Fibroblast of lung (primary cell): ENCODE data around the gene NUP98. TPM values are rescaled to one million over a fixed set of nuclear protein-coding genes. Genes with fewer than 3 reads are reported as not detected.

Source experiments
- DNase-seq, 2 donors: peaks; one replicate each; pipeline versions ENCODE4 v3.0.0 to v3.0.0-alpha.2; 2010; ENCODE audit warnings: low read depth in 2 of 2
- H2AFZ ChIP-seq: 2 replicates; pipeline ENCODE4 v1.5.1; 2012; ENCODE audit warnings: low read length, control low read depth, inconsistent platforms
- H3K27ac ChIP-seq: 2 replicates; pipeline ENCODE4 v1.5.1; 2011; ENCODE audit warnings: low read length, control low read depth; ENCODE audit not compliant: insufficient read depth
- H3K27me3 ChIP-seq: 2 replicates; pipeline ENCODE4 v1.5.1; 2011; ENCODE audit warnings: mild to moderate bottlenecking, low read length; ENCODE audit not compliant: control insufficient read depth, insufficient read depth
- H3K36me3 ChIP-seq: 2 replicates; pipeline ENCODE4 v1.5.1; 2011; ENCODE audit warnings: low read length; ENCODE audit not compliant: control insufficient read depth, insufficient read depth
- H3K4me1 ChIP-seq: 2 replicates; pipeline ENCODE4 v1.5.1; 2011; ENCODE audit warnings: low read length; ENCODE audit not compliant: control insufficient read depth, insufficient read depth; ENCODE audit errors: extremely low read depth
- H3K4me2 ChIP-seq: 2 replicates; pipeline ENCODE4 v1.5.1; 2011; ENCODE audit warnings: low read length, control low read depth; ENCODE audit not compliant: insufficient read depth; ENCODE audit errors: extremely low read depth
- H3K4me3 ChIP-seq, 4 experiments: fragments of 200-600 bp in 1 of 4; sonication (generic) in 1 of 4; replicated peaks in 1 of 4; 2 replicates each; pipeline ENCODE4 v1.5.1; 2011 to 2016; ENCODE audit warnings: low read length in 4 of 4, low read depth in 3 of 4, mild to moderate bottlenecking in 3 of 4, control low read depth in 2 of 4, inconsistent platforms in 1 of 4, mixed read lengths in 1 of 4; ENCODE audit not compliant: insufficient read depth in 1 of 4; ENCODE audit errors: control extremely low read depth in 1 of 4
- H3K79me2 ChIP-seq: 2 replicates; pipeline ENCODE4 v1.5.1; 2012; ENCODE audit warnings: mild to moderate bottlenecking, low read length, inconsistent platforms; ENCODE audit not compliant: control insufficient read depth, insufficient read depth
- H3K9ac ChIP-seq: 2 replicates; pipeline ENCODE4 v1.5.1; 2011; ENCODE audit warnings: mild to moderate bottlenecking, low read length, control low read depth; ENCODE audit not compliant: insufficient read depth
- H3K9me3 ChIP-seq: 2 replicates; pipeline ENCODE4 v1.5.1; 2012; ENCODE audit warnings: low read depth, low read length; ENCODE audit not compliant: control insufficient read depth, insufficient read depth
- H4K20me1 ChIP-seq: 2 replicates; pipeline ENCODE4 v1.5.1; 2011; ENCODE audit warnings: low read length; ENCODE audit not compliant: control insufficient read depth, insufficient read depth; ENCODE audit errors: extremely low read depth
- EZH2 ChIP-seq: IDR thresholded peaks from 2 replicates; pipeline ENCODE4 v1.5.1; 2012; ENCODE audit warnings: low read length, control low read depth, mild to moderate bottlenecking; ENCODE audit errors: missing control alignments
- polyA plus RNA-seq, 2 donors: library from polyadenylated mRNA; depleted of rRNA in 1 of 2; stranded (reverse) in 1 of 2; unstranded in 1 of 2; fragments of >200 nt; gene quantifications; 2 replicates each; pipeline ENCODE4 v1.2.1, GENCODE V29; 2011 to 2012; ENCODE audit warnings: missing spikeins in 1 of 2
- total RNA-seq: library from RNA; depleted of rRNA; stranded (reverse); fragments of >200 nt; gene quantifications from 2 replicates; pipeline ENCODE4 v1.2.1, GENCODE V29; 2014
- TF ChIP-seq, protein P1 (sequence below), 2 donors: IDR thresholded peaks in 1 of 2; conservative IDR thresholded peaks in 1 of 2; 1 replicate in 1 of 2; 2 replicates in 1 of 2; pipeline ENCODE4 v1.5.1; 2011 to 2012; ENCODE audit warnings: low read length in 2 of 2, control low read depth in 1 of 2, inconsistent platforms in 1 of 2, low read depth in 1 of 2, mild to moderate bottlenecking in 1 of 2

Gene NUP98
- total and polyA plus RNA-seq, 2 donors (not counting 1 experiment from before 2014, with no cell fraction given) = 60.6 to 99.6 TPM

DNA sequence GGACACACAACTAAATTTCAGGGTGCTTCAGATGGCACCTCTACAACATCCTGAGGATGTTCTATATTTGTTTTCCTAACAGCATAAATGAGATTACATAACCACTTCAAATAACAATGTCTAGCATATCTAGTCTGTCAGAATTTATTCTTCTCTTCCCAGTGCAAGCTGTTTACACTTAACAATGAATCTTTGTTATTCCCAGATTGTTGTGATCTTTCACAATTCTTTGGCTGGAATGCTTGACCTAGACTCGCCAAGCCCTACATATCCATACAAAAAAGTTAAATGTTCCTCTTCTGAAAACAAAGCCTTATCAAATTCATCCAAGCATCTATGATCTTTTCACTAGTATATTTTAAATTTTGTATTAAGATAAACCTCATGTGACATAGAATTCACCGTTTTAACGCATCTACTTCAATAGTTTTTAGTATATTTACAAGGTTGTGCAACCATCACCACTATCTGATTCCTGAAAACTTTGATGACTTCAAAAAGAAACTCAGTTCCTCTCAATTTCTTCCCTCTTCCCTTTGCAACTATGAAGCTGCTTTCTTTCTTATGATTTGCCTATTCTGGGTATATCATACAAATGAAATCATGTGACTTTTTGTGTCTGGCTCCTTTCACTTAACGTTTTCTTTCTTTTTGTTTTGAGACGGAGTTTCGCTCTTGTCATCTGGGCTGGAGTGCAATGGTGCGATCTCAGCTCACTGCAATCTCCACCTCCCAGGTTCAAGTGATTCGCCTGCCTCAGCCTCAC, 64.5 kb downstream of the NUP98 start:
- no peak overlapping the region for H3K4me2 ChIP-seq
- H3K9me3 ChIP-seq = no peaks in the 10 kb centered on the region
- H3K9ac ChIP-seq = no peak overlapping the region
- H3K27ac ChIP-seq = no peak overlapping the region
- no peaks in the 10 kb centered on the region for H3K79me2 ChIP-seq
- DNase-seq = no peak
- no peak overlapping the region for H2AFZ ChIP-seq
- peaks cover 4% of the 10 kb centered on the region for H3K36me3 ChIP-seq
- no peak for TF ChIP-seq EZH2
- TF ChIP-seq, protein P1, sequence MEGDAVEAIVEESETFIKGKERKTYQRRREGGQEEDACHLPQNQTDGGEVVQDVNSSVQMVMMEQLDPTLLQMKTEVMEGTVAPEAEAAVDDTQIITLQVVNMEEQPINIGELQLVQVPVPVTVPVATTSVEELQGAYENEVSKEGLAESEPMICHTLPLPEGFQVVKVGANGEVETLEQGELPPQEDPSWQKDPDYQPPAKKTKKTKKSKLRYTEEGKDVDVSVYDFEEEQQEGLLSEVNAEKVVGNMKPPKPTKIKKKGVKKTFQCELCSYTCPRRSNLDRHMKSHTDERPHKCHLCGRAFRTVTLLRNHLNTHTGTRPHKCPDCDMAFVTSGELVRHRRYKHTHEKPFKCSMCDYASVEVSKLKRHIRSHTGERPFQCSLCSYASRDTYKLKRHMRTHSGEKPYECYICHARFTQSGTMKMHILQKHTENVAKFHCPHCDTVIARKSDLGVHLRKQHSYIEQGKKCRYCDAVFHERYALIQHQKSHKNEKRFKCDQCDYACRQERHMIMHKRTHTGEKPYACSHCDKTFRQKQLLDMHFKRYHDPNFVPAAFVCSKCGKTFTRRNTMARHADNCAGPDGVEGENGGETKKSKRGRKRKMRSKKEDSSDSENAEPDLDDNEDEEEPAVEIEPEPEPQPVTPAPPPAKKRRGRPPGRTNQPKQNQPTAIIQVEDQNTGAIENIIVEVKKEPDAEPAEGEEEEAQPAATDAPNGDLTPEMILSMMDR (conservative IDR thresholded peaks at IDR 0.05 in 1 of 2, IDR thresholded peaks at IDR 0.05 in 1 of 2; ENCODE audit: low read depth in 1 of 2, low read length in 2 of 2) = no peak
- no peak overlapping the region for H3K4me3 ChIP-seq
- H4K20me1 ChIP-seq = no peaks in the 10 kb centered on the region
- H3K27me3 ChIP-seq = no peaks in the 10 kb centered on the region
- no peaks in the 10 kb centered on the region for H3K4me1 ChIP-seq

DNA sequence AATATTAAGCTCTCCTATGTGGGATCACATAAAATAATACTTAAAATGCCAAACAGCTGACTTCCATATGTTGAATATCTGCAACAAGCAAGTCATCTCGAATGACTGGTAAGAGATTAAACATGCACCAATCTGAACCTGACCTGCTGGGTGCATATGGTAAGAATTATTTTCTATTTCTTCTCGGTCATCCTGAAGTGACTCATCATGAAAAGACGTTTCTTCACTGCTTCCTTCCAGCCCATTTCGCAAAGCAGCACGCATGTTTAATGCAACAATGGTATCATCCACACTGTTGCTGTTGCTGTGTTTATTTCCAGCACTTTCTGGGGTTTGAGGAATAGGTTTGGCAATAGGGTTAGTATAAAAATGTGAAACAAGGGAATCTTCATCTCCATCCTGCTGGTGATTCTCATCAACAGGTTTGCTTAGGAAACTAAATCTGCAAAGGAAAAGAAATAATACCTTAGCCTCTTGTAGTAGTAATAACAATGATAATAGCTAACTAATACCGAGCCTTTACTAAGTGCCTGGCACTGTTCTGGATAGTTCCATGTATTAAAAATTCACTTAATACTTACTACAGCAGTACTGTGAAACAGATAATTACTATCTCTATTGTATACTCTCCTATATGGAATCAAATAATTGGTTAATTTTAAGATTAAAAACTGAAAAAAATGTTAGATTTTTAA, 74.2 kb downstream of the NUP98 start:
- no peaks in the 10 kb centered on the region for H3K9me3 ChIP-seq
- H3K36me3 ChIP-seq = peaks cover 8% of the 10 kb centered on the region
- H3K9ac ChIP-seq = peak overlapping the region; percentile 30
- TF ChIP-seq EZH2 = no peak
- TF ChIP-seq, protein P1 (conservative IDR thresholded peaks at IDR 0.05 in 1 of 2, IDR thresholded peaks at IDR 0.05 in 1 of 2; ENCODE audit: low read depth in 1 of 2, low read length in 2 of 2) = no peak
- peak overlapping the region; percentile 76 for H3K27ac ChIP-seq
- no peak overlapping the region for H3K4me2 ChIP-seq
- H4K20me1 ChIP-seq = no peaks in the 10 kb centered on the region
- no peak overlapping the region for H2AFZ ChIP-seq
- H3K4me3 ChIP-seq = no peak overlapping the region
- H3K79me2 ChIP-seq = no peaks in the 10 kb centered on the region
- DNase-seq = peak; percentile 95 to 98
- peaks cover 8% of the 10 kb centered on the region for H3K4me1 ChIP-seq
- no peaks in the 10 kb centered on the region for H3K27me3 ChIP-seq

GRCh38 chr11:3722100-3722499, 75.3 kb downstream of the NUP98 start:
- Histone ChIP-seq H3K9me3 (no peaks in the 10 kb centered on the region), H3K4me3 (no peak overlapping the region), H3K27me3 (no peaks in the 10 kb centered on the region), H3K4me1 (peaks cover 8% of the 10 kb centered on the region), H3K27ac (peak overlapping the region; percentile 76), H3K4me2 (no peak overlapping the region), H2AFZ (no peak overlapping the region), H3K9ac (no peak overlapping the region), H4K20me1 (no peaks in the 10 kb centered on the region), H3K79me2 (no peaks in the 10 kb centered on the region), H3K36me3 (peaks cover 9% of the 10 kb centered on the region)
- DNase-seq = no peak
- TF ChIP-seq EZH2 = no peak
- TF ChIP-seq, protein P1 (conservative IDR thresholded peaks at IDR 0.05 in 1 of 2, IDR thresholded peaks at IDR 0.05 in 1 of 2; ENCODE audit: low read depth in 1 of 2, low read length in 2 of 2) = no peak
